HG03108 (cell line): Measurements from ENCODE around the gene NANS.
"Not testable (repeated sequence)": the region's sequence is repeated elsewhere in the genome, so short reads cannot be mapped to it uniquely, and the experiment has no call there.

Experiments
- ATAC-seq: cut with Tn5 transposase; IDR thresholded peaks from one replicate; pipeline ENCODE4 v1.9.1; 2021; ENCODE audit warnings: moderate library complexity; ENCODE audit not compliant: unreplicated experiment

The NANS gene

GRCh38 chr9:98074115-98074990 lies 17.8 kb downstream of the NANS start:
- no peak for ATAC-seq

- ATAC-seq: no peak
Observed at GRCh38 chr9:98075332-98075805, 18.8 kb downstream of the NANS start.

DNA sequence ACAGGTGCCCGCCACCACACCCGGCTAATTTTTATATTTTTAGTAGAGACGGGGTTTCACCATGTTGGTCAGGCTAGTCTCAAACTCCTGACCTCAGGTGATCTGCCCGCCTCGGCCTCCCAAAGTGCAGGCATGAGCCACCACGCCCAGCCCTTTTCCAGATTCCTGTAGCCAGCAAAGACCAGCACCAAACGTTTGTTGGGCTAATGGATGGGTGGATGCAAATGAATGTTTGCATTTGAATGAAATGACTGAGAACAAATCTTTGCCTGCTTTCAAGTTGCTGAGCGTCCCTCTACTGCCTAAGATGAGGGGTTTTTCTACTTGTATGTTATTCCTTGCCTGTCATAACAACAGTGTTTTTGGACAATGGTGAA lies 20.0 kb downstream of the NANS start:
- ATAC-seq: not testable (repeated sequence)

- no peak for ATAC-seq
Observed at GRCh38 chr9:98078895-98079294, 22.4 kb downstream of the NANS start.

DNA sequence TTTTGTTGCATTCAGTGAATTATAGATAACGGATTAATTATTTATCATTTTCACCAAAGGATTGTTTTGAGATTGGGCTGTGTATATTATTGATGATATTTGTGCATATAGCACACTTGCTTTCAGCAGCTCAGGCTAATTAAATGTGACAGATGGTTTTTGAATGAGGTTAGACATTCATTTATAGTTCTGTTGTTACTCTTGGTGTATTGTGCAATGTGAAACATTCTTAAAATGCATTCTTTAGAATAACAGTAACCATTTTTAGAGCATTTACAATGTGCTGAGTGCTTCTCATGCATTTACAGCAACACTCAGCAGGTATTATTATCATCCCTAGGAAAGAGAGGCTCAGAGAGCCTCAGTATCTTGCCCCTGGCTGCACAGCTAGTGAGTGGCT lies 23.8 kb downstream of the NANS start:
- no peak for ATAC-seq

DNA sequence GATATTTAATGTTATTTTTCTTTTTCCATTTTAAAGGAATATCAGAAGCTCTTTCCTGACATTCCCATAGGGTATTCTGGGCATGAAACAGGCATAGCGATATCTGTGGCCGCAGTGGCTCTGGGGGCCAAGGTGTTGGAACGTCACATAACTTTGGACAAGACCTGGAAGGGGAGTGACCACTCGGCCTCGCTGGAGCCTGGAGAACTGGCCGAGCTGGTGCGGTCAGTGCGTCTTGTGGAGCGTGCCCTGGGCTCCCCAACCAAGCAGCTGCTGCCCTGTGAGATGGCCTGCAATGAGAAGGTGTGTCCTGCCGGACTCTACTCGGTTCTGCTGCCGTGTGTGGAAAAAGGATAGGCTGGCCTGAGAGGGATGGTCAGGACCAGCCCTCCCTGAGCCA lies 24.2 kb downstream of the NANS start:
- ATAC-seq: no peak

DNA sequence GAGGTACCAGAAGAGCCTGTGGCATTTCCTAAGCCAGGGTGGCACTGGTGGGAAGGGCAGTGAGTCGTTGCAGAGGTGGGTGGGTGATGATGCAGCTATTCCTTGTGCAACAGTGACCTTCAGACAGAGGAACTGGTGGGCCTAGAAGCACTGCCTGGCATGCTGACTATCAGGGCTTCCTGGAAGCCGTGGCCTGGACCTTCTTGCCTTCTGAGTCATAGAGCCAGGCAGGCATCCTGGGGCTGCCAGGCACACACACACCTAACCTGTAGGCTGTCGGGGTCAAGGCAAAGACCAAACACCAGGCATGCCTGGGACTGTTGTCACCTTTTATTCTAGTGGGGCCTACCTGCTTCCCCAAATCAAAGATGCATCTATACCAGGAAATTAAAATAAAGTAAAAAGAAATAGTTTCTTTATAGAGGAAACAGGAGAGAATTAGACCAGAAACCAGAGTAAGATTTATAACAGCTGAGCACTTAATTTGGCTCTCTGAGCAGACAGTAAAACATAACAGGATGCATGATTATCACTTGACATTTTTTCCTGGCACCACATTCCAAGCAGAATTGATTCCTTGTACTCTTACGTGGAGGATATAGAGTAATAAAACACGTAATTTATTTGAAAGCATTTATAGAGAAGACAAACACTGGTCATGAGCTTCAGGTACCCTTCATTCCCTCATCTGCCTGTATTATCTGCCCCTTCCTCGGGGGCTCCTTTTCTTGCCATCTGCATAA lies 25.1 kb downstream of the NANS start:
- no peak for ATAC-seq

- ATAC-seq: no peak
Observed at GRCh38 chr9:98083061-98083501, 26.5 kb downstream of the NANS start.

- no peak for ATAC-seq
Observed at GRCh38 chr9:98083566-98084183, 27.1 kb downstream of the NANS start.

DNA sequence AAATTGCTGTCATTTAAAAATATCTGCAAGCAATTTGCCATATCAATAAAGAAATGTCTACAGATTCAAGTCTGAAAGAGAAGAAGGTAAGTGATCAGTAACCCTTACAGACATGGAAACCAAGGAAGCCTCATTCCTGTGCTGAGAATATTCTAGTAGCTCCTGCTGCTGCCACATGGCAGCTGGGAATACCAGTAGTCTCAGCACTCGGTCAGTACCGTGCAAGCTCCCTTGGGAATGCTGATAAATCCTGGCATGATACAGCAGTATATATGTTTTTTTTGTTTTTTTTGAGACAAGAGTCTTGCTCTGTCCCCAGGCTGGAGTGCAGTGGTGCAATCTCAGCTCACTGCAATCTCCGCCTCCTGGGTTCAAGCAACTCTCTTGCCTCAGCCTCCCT lies 27.9 kb downstream of the NANS start:
- ATAC-seq: no peak

DNA sequence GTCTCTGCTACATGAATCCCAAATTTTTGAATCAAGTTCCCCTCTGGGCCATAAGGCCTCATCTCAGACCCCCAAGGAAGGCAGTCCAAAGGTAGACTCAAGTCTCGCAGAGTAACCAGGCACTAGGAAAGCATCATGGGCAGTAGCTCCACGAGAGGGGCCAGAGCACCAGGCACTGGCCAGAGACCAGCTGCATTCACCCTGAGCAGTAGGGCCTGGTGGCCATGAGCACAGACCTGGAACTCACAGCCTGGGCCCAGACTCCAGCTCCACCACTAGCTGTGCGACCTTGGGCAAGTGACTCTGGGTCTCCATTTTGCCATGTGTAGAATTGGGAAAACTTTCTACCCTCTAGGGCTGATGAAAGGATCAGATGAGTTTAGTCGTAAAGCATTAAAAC lies 28.5 kb downstream of the NANS start:
- no peak for ATAC-seq

GRCh38 chr9:98085944-98086343 lies 29.4 kb downstream of the NANS start:
- no peak for ATAC-seq

DNA sequence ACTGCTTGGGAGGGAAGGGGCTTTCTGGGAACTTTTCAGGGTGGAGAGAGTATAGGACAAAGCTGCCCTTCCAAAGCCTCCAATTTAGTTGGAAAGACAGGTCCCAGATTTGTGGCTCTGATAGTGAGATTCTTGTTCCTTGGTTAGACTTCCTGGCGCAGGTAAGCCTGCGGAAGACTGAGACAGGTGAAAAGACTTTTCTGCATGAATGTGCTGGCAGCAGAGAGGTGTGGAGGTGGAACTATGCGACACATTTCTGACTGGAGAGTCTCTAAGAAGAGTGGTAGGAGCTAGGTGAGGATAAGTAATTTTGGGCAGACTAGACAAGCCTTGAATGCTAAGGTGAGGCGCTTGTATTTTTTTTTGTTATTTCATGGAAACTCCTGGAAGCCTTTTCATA lies 29.9 kb downstream of the NANS start:
- no peak for ATAC-seq

GRCh38 chr9:98087420-98088354 lies 31.2 kb downstream of the NANS start:
- ATAC-seq: no peak

DNA sequence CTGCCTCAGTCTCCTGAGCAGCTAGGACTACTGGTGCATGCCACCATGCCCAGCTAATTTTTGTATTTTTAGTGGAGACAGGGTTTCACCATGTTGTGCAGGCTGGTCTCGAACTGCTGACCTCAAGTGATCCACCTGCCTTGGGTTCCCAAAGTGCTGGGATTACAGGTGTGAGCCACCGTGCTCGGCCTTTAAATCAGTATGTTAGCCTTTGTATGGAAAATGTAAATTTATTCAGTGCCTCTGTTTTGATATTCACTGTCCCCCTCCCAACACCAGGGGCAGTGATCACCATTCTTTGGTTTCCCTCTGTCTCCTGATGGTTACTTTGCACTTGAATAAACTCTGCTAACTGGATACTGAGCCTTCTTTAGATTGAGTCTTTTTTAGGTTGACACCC lies 34.1 kb downstream of the NANS start:
- ATAC-seq: not testable (repeated sequence)

- ATAC-seq: no peak
Observed at GRCh38 chr9:98091735-98092612, 35.4 kb downstream of the NANS start.

- no peak for ATAC-seq
Observed at GRCh38 chr9:98092613-98092931, 36.0 kb downstream of the NANS start.

- ATAC-seq: no peak
Observed at GRCh38 chr9:98094316-98094715, 37.8 kb downstream of the NANS start.

DNA sequence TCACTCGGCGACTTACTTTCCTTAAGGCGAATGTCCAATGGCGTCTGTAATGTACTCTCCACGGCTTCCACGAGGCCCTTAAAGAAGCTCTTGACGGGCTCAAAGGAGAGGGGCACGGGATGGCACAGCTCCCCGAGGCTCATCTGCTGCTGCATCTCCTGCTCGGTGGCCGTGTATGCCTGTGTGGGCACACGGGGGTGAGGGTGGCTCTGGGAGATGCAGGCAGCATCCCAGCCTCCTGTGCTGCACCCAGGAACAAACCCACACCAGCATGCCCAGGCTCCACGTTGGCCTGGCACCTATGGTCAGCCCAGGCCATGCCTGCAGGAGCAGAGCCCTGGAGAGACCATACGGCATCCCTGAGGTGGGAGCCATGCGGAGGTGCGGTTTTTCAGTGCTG lies 38.3 kb downstream of the NANS start:
- ATAC-seq: no peak

DNA sequence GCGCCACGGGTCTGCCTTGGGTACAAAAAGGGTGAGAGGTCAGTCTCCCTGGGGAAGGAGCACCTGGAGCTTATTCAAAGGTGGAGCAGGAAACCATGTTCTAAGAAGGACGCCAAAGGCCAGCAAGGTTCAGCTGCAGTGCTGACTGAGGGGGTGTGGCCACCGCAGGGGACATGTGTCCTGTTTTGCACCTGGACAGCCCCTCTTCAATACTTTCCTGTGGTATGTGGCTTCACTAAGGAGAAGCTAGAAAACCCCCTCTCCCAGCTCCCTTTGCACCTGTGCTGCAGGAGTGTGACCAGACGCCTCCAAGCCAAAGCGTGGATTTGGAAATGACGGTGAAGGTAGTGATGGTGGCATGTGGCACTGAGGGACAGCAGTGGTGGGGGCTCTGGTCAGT lies 38.9 kb downstream of the NANS start:
- no peak for ATAC-seq
